RWPE2 (cell line): Measurements from ENCODE around the gene HEATR5A.
"Not testable (repeated sequence)": the region's sequence is repeated elsewhere in the genome, so short reads cannot be mapped to it uniquely, and the experiment has no call there.

Experiments used
- ATAC-seq: fragments of 200-7000 bp; cut with Tn5 transposase; 3 replicates; pipeline ENCODE4 v1.9.1; 2021; ENCODE audit warnings: low read depth
- DNase-seq: peaks from one replicate; pipeline ENCODE4 v3.0.0-alpha.2; 2020; ENCODE audit warnings: low spot score
- H3K27ac ChIP-seq: fragments of 450-650 bp; 2 replicates; pipeline ENCODE4 v1.5.1; 2017; ENCODE audit warnings: mild to moderate bottlenecking; ENCODE audit not compliant: poor library complexity, severe bottlenecking
- H3K27me3 ChIP-seq: fragments of 250-450 bp; sonication (Bioruptor Pico); 2 replicates; pipeline ENCODE4 v1.5.1; 2021; ENCODE audit warnings: mild to moderate bottlenecking, moderate library complexity; ENCODE audit not compliant: insufficient read depth, poor library complexity, severe bottlenecking
- H3K36me3 ChIP-seq: fragments of 250-450 bp; sonication (Bioruptor Pico); 2 replicates; pipeline ENCODE4 v1.5.1; 2020; ENCODE audit warnings: low read depth, mild to moderate bottlenecking, moderate library complexity
- H3K4me1 ChIP-seq: fragments of 250-450 bp; sonication (Bioruptor Pico); 2 replicates; pipeline ENCODE4 v1.5.1; 2021; ENCODE audit warnings: mild to moderate bottlenecking, moderate library complexity; ENCODE audit not compliant: insufficient read depth, poor library complexity, severe bottlenecking
- H3K4me3 ChIP-seq: fragments of 250-450 bp; sonication (Bioruptor Pico); 2 replicates; pipeline ENCODE4 v1.5.1; 2021; ENCODE audit warnings: mild to moderate bottlenecking, moderate library complexity; ENCODE audit not compliant: severe bottlenecking
- H3K9me3 ChIP-seq: fragments of 250-450 bp; sonication (Bioruptor Pico); 2 replicates; pipeline ENCODE4 v1.5.1; 2021; ENCODE audit warnings: mild to moderate bottlenecking, moderate library complexity; ENCODE audit not compliant: severe bottlenecking
- TF ChIP-seq, protein P1 (sequence below): fragments of 450-650 bp; IDR thresholded peaks from one replicate; pipeline ENCODE4 v1.5.1; 2017; ENCODE audit warnings: mild to moderate bottlenecking, moderate library complexity; ENCODE audit not compliant: poor library complexity, severe bottlenecking

Gene HEATR5A

DNA sequence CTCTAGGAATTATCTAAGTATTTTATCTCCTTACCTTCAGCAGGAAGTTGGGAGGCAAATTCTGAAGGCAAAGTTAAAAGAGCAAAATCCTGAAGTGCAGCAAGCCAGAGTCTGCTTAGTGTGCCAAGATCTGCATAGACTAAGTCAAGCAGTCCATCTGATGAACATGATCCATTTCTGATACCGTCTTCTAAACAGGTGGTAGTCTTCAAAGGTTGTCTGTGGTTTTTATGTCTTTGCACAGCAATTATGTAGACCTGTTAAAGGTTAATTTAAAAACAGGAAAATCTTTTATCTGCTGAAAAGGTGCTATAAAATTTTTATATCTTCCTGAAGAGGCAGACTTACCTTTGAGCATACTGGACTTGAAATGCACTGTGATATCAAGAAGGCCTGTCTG is 107.4 kb downstream of the HEATR5A start:
- no peak overlapping the region for H3K4me3 ChIP-seq
- H3K36me3 ChIP-seq, result peaks cover 20% of the 10 kb centered on the region
- H3K9me3 ChIP-seq, result no peaks in the 10 kb centered on the region
- no peaks in the 10 kb centered on the region for H3K27me3 ChIP-seq
- ATAC-seq, result no peak
- no peak overlapping the region for H3K27ac ChIP-seq
- no peak for DNase-seq
- H3K4me1 ChIP-seq, result no peaks in the 10 kb centered on the region
- TF ChIP-seq, protein P1, sequence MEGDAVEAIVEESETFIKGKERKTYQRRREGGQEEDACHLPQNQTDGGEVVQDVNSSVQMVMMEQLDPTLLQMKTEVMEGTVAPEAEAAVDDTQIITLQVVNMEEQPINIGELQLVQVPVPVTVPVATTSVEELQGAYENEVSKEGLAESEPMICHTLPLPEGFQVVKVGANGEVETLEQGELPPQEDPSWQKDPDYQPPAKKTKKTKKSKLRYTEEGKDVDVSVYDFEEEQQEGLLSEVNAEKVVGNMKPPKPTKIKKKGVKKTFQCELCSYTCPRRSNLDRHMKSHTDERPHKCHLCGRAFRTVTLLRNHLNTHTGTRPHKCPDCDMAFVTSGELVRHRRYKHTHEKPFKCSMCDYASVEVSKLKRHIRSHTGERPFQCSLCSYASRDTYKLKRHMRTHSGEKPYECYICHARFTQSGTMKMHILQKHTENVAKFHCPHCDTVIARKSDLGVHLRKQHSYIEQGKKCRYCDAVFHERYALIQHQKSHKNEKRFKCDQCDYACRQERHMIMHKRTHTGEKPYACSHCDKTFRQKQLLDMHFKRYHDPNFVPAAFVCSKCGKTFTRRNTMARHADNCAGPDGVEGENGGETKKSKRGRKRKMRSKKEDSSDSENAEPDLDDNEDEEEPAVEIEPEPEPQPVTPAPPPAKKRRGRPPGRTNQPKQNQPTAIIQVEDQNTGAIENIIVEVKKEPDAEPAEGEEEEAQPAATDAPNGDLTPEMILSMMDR, result no peak

DNA sequence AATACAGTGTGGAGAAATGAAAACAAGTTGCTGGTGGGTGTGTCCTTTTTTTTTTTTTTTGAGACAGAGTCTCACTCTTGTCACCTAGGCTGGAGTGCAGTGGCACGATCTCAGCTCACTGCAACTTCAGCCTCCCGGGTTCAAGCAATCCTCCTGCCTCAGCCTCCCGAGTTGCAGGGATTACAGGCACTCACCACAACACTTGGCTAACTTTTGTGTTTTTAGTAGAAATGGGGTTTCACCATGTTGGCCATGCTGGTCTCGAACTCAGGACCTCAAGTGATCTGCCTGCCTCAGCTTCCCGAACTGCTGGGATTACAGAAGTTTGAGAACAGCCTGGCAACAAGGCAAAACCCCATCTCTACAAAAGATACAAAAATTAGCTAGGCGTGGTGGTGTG is 108.0 kb downstream of the HEATR5A start:
- DNase-seq, H3K27me3 ChIP-seq, H3K27ac ChIP-seq, H3K4me1 ChIP-seq, H3K9me3 ChIP-seq, H3K4me3 ChIP-seq, ATAC-seq: not testable (repeated sequence)
- H3K36me3 ChIP-seq, result peaks cover 20% of the 10 kb centered on the region

DNA sequence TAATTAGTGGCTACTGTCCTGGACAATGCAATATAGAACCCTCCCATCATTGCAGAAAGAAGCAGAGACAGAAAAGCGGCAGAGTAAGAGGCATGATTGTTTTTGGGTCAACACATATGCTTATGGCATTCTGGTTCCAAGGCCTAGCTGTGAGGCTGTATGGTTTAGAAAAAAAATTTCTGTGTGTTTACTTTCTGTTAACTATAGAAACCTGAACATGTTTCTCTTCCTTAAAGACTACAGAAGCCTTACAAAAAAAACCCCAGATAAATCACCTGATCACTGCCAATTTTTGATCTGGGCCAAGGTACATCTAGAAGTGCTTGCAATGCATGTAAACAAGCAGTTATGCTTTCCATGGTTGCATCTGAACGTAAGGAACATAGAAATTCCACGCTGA is 112.7 kb downstream of the HEATR5A start:
- H3K9me3 ChIP-seq, result no peaks in the 10 kb centered on the region
- no peak overlapping the region for H3K27ac ChIP-seq
- no peaks in the 10 kb centered on the region for H3K27me3 ChIP-seq
- peaks cover 24% of the 10 kb centered on the region for H3K36me3 ChIP-seq
- DNase-seq (no peak), ATAC-seq (no peak)
- H3K4me1 ChIP-seq, result no peaks in the 10 kb centered on the region
- H3K4me3 ChIP-seq, result no peak overlapping the region
- TF ChIP-seq, protein P1, result no peak

DNA sequence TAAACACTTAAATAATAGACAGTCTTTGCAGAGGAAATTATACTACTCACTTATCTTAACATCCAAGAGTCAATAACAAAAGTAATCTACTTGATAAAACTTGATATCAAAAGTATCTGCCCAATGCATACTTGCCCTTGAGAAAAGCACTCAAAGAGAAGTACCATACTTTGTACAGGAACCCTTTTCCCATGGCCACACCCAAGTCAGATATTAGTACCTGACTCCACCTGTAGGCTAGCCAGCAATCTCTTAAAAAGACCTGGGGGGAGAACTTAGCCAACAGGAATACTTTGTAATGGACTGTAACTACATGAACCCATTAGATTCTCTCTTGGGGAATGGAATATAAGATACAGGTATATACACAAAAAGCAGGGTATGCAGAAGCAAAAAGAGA is 113.2 kb downstream of the HEATR5A start:
- Histone ChIP-seq H3K9me3 (no peaks in the 10 kb centered on the region), H3K36me3 (peaks cover 28% of the 10 kb centered on the region), H3K4me1 (no peaks in the 10 kb centered on the region), H3K4me3 (no peak overlapping the region), H3K27ac (no peak overlapping the region), H3K27me3 (no peaks in the 10 kb centered on the region)
- DNase-seq, result no peak
- TF ChIP-seq, protein P1, result peak; percentile 28
- 0 out of 3 replicates have a peak, but pooled peaks have one; percentile 40 for ATAC-seq

DNA sequence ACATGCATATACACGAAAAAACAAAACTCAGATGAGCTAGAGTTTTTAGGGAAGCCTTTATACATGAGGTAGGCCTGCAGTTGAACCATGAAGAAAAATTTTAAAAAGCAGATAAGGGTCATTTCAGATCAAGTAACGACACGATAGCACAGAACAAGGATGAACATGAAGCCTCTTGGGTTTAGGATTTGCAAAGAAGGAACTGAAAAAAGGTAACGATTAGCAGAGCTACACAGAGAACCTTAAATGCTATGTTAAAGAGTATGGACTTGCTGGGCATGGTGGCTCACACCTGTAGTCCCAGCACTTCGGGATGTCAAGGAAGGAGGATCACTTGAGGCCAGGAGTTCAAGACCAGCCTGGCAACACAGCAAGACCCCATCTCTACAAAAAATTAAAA is 116.7 kb downstream of the HEATR5A start:
- Histone ChIP-seq H3K27me3 (no peaks in the 10 kb centered on the region), H3K9me3 (no peaks in the 10 kb centered on the region), H3K27ac (no peak overlapping the region), H3K4me1 (no peaks in the 10 kb centered on the region), H3K4me3 (no peak overlapping the region), H3K36me3 (peaks cover 29% of the 10 kb centered on the region)
- ATAC-seq (no peak), DNase-seq (no peak)
- TF ChIP-seq, protein P1, result no peak
